Left lobe of liver (tissue), 2 donors: ENCODE data around the gene UBB. TPM values are rescaled to one million over a fixed set of nuclear protein-coding genes. Genes with fewer than 3 reads are reported as not detected.
"Not testable (repeated sequence)": the region's sequence is repeated elsewhere in the genome, so short reads cannot be mapped to it uniquely, and the experiment has no call there.

ENCODE experiments used
- ATAC-seq: fragments of 200-7000 bp; cut with Tn5 transposase; one replicate; pipeline ENCODE4 v1.9.1; 2020; ENCODE audit warnings: mild to moderate bottlenecking, moderate library complexity
- DNase-seq: peaks from one replicate; pipeline ENCODE4 v3.0.0-alpha.2; 2020; ENCODE audit warnings: low spot score
- total RNA-seq: library from RNA; stranded (reverse); gene quantifications from one replicate; pipeline ENCODE4 v1.2.1, GENCODE V29; 2021
- donor health status: DM: no; HTN: no; CAD: no; lungs with moderate emphysema.
- donor health status: DM: no; HTN: yes; CAD: no.

Gene UBB
- total RNA-seq, 1 donor from 2014 or later: 1,692 TPM

DNA sequence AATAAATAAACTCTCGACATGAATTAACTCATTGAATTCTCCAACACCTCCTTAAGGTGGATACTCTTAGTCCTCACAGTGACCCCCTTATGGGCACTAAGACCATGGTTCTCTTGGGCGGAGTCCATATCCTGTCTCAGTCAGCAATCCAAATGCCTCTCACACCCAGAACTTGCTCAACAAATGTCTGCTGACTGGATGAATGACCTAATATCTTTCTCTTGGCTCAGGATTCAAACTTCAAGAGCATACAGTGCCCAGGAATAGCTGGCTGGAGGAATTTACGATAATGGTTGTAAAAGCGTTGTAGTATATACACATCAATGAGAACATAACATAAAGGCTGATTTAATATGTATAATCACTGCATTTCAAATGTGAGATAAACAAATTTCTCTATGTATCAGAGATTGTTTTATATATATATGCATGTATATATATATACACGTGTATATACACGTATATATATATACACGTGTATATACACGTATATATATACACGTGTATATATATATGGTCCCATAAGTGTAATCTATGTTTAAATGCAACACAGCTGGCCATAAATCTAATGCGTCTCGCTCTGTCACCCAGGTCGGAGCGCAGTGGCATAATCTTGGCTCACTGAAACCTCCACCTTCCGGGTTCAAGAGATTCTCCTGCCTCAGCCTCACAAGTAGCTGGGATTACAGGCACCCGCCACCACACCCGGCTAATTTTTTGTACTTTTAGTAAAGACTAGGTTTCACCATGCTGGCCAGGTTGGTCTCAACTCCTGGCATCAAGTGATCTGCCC lies 6.5 kb upstream of the UBB start:
- ATAC-seq (peak; percentile 49), DNase-seq (no peak)

DNA sequence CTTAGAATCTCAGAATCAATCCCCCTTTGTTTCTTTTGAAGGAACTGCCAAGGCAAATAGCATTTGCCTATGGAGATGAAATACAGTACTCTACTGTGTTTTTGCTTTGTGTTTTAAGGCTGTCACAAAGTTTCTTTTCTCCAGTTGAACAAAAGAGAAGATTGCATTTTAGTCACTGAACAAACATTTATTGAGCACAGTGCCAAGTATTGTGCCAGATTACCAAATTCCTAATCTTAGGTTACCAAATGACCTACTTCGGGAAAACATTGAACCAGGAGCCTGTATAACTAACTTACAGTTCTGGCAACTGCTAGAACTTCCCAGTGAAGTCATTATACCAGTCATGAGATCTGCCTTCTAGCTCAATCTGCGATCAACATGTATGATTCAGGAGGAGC lies 3.0 kb upstream of the UBB start:
- DNase-seq (no peak), ATAC-seq (peak; percentile 41)

DNA sequence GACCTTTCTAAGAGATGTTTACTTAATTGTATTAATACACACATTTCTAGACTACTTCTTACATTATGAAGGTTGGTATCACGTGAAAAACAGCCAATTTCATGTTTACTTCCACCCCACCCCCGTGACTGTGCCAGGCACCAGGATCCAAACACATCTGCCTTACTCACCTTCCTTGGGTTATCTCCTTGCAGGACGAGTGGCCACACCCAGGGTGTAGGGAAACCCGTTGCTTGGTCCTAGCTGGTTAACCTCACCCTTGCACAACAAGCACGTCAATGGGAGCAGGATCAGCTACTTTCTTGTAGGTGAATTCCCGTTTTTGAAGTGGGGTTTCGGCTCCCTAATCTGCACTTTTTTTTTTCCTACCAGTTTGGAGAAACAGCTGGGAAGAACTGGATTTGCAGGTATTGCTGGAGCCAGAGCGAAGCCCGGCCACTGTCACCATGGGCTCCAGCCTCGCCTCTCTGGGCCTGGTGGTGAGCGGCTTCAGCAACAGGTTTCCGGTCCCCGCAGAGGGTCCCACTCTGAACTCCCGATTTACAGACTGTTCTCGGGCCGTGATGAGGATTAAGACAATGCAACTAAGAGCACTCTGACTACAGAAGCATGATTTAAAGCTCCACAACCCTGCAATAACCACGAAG lies 2.1 kb upstream of the UBB start:
- DNase-seq (no peak), ATAC-seq (no peak)

- DNase-seq (no peak), ATAC-seq (no peak)
Measured at GRCh38 chr17:16379654-16380053, 1.2 kb upstream of the UBB start.

GRCh38 chr17:16381496-16381820 lies 567 bp downstream of the UBB start:
- ATAC-seq (no peak), DNase-seq (no peak)

DNA sequence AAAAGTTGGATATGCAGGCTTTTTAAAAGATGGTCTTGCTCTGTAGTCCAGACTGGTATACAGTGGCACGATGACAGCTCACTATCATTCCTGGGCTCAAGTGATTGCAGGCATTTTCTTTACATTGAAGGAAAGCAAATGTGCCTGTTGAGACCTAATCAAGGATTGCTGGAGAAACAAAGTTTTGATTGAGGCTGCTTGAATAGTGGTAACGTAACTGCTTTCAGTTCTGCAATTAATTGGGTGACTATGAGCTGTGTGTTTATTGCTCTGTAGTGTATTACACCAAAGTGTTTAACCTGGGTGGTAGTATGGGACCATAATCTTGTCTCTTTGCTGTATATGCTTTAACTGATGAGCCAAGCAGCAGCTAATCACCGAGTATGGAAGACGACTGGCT lies 2.3 kb downstream of the UBB start:
- ATAC-seq (no peak), DNase-seq (no peak)

DNA sequence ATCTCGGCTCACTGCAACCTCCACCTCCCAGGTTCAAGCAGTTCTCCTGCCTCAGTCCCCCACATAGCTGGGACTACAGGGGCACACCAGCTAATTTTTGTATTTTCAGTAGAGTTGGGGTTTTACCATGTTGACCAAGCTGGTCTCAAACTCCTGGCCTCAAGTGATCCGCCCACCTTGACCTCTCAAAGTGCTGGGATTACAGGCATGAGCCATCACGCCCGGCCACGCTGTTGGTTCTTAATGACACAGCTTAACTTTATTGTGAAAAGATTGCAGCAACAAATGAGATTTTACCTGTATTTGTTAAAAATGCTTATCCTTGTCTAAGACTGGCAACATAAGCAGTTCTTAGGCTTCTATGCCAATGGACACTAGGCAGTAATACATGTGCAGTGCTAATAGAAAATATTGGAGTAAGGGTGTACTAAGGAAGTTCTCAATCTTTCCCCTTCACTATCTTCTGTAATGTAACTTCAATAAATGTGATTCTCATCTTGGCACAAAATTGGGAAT lies 2.9 kb downstream of the UBB start:
- ATAC-seq (no peak), DNase-seq (no peak)

DNA sequence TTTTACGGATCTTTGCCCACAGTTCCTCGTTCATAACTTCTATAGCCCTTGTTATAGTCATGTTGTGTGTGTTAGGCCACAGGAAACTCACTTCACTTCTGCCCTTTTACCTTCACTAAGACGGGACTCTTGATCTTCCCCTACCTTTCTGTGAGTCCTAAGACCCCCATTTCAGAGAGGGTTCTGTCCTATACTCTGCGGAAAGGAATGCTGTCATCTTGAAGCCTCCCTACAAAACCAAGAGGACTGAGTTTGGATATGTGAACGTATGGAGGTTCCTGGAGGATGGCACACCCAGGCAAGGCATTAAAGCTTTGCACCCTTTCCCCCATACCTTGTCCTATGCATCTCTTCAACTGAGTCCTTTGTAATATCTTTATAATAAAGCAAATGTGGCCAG lies 3.7 kb downstream of the UBB start:
- DNase-seq (no peak), ATAC-seq (no peak)

- DNase-seq, ATAC-seq: not testable (repeated sequence)
Measured at GRCh38 chr17:16386126-16386507, 5.2 kb downstream of the UBB start.

- ATAC-seq (no peak), DNase-seq (no peak)
Measured at GRCh38 chr17:16391451-16391850, 10.6 kb downstream of the UBB start.

DNA sequence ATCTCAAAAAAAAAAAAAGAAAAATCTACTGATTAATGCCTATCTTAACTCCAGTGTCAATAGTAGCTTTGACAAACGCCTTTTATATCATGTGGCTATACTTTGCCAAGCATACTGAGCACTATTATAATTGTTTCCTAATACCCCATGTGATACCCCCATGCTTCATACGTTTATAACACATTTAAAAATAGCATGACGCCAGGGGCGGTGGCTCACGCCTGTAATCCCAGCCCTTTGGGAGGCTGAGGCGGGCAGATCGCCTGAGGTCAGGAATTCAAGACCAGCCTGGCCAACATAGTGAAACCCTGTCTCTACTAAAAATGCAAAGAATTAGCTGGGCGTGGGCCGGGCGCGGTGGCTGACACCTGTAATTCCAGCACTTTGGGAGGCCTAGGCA lies 11.6 kb downstream of the UBB start:
- not testable (repeated sequence) for DNase-seq, ATAC-seq

DNA sequence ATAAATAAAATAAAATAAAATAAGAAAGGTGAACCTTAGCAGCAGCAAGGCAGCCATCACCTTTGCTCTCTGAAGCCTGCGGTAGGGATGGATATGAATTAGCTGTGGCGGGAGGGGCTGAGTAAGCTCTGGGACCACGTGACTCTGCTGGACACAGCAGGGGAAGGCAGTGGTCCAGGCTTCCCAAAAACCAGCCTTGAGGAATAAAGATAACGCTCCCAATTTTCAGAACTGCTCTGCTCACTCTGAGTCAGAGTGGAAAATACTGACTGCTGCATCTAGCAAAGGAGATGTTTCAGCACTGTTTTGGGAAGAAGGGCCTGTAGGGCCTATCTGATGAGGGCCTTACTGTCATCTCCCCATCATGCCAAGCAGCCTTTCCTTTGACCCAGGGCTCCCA lies 15.0 kb downstream of the UBB start:
- not testable (repeated sequence) for DNase-seq, ATAC-seq

DNA sequence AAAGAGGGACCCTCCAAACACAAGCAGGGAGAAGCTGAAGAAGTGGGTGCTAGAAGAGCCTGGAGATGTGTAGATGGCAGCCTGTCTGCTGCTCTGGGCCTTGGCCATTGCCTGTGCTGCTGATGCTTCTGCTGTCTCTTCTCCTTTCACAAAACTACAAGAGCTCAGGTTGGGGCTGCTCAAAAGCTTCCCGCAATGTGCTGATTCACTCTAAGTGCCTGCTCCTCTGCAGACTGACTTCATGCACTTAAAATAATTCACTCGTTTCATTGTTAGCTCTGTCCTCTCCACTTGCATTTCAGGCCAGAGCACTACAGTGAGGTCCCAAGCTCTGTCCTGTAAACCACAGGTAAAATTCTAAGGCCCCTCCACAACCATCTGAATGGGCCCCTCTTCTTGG lies 15.8 kb downstream of the UBB start:
- not testable (repeated sequence) for DNase-seq, ATAC-seq

DNA sequence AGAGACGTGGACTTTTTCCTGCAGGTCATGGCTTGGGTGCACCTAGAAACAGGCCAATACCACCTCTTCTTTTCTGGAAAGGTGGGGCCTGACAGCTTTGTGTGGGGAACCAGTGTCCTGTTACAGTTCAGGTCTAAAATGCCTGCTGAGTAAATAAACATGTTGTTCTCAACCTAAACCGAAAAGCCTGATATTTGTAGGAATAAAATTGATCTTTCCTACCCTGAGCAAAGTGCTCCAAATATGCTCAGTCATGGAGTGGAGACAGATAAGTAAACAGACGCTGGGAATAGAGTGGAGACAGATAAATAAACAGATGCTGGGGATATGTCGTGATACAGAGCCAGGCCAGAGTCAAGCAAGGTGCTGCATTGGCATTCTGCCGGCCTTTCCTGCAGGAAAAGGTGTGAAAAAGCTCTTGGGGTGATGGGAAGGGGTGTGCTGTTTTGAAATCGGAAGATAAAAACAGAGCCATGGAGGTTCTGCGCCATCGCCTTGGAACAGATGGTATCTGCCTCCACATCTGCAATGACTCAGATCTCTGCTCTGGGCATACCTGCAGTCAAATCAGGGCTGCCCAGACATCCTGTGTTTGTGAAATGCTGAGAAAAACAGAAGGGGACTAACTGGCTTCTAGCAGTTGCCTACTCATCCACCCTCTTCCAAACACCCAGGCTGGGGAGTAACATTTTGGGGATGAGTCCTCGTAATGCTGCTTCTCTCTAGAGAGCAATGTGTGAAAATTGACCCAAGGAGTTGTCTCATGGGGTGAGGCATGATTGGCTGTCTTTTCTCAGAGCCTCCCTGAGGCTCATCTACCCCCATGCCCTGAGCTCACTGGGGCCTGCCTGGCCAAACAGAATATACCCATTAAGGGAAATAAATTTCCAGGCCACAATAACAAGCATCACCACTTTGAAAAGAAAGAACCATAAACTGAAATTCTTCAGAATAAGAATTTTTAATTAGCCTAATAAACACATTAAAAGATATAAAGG lies 17.7 kb downstream of the UBB start:
- DNase-seq (no peak), ATAC-seq (peak; percentile 87)

DNA sequence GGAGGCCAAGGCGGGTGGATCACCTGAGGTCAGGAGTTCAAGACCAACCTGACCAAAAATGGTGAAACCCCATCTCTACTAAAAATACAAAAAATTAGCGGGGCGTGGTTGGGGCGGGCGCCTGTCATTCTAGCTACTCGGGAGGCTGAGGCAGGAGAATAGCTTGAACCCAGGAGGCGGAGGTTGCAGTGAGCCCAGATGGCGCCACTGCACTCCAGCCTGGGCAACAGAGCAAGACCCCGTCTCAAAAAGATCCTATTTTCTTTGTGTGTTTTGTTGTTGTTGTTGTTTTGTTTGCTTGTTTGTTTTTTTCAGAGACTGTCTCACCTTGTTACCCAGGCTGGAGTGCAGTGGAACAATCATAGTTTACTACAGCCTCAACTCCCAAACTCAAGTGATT lies 23.0 kb downstream of the UBB start:
- not testable (repeated sequence) for ATAC-seq, DNase-seq

GRCh38 chr17:16406742-16407674 lies 26.1 kb downstream of the UBB start:
- DNase-seq: no peak
- peak; percentile 73 for ATAC-seq

GRCh38 chr17:16407911-16408588 lies 27.2 kb downstream of the UBB start:
- peak; percentile 69 for DNase-seq
- ATAC-seq: peak; percentile 77

DNA sequence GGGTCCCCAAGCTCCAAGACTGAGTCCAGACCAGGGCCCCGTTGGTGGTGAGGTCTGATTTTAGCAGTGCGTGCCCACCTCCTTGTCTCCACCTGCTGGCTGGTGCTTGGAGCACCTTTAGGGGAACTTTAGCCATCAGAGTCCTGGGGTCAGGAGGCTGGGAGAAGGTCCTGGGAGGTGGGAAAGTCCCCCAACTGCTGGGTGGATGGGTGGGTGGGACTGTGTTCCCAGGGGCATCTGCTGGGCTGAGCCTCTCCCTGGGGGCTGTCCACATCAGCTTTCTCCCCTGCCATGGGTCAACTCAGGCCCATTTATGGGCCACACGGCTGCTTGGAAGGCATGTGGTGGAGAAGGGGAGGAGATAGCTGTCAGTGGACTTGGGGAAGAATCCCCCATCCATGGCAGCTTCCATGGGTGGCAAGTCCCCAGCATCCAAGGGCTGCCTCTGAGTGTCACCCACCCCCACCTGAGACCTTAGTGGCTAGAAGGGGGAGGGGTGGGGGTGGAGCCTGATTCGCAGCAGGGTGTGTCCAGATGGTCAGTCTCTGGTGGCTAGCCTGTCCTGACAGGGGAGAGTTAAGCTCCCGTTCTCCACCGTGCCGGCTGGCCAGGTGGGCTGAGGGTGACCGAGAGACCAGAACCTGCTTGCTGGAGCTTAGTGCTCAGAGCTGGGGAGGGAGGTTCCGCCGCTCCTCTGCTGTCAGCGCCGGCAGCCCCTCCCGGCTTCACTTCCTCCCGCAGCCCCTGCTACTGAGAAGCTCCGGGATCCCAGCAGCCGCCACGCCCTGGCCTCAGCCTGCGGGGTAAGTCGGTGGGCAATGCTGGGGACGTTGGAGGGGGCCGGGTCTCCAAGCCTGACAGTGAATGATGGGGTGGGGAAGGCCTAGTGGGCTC lies 34.4 kb downstream of the UBB start, which contains the start of gene TRPV2:
TSS of gene TRPV2 (plus strand) at position 541 of the 894 bp plus-strand sequence. CDS start 2,098 bp downstream, outside the sequence.
- ATAC-seq (peak; percentile 89), DNase-seq (peak; percentile 61)
